NCI-H446 treated with DMSO at 0.1 percent for 48 hours (cell line): ENCODE data around the gene SLC4A1.
"Not testable (repeated sequence)": the region's sequence is repeated elsewhere in the genome, so short reads cannot be mapped to it uniquely, and the experiment has no call there.

Experiments
- DNase-seq: peaks from one replicate; lab custom pipeline; 2025; lab: John Stamatoyannopoulos, UW

The SLC4A1 gene

GRCh38 chr17:44256671-44257070, 11.3 kb downstream of the SLC4A1 start:
- no peak for DNase-seq

GRCh38 chr17:44255915-44256314, 12.0 kb downstream of the SLC4A1 start:
- DNase-seq = no peak

GRCh38 chr17:44254361-44255095, 13.4 kb downstream of the SLC4A1 start:
- no peak for DNase-seq

- no peak for DNase-seq
Observed at GRCh38 chr17:44253006-44253405, 14.9 kb downstream of the SLC4A1 start.

- DNase-seq = no peak
Observed at GRCh38 chr17:44251062-44251461, 16.9 kb downstream of the SLC4A1 start.

GRCh38 chr17:44249501-44250246, 18.3 kb downstream of the SLC4A1 start:
- no peak for DNase-seq

GRCh38 chr17:44247876-44248736, 19.8 kb downstream of the SLC4A1 start:
- DNase-seq = no peak

- no peak for DNase-seq
Observed at GRCh38 chr17:44247440-44247841, 20.5 kb downstream of the SLC4A1 start.

- DNase-seq = no peak
Observed at GRCh38 chr17:44241106-44241624, 26.8 kb downstream of the SLC4A1 start.

- not testable (repeated sequence) for DNase-seq
Observed at GRCh38 chr17:44237886-44238285, 30.0 kb downstream of the SLC4A1 start.

GRCh38 chr17:44236444-44236991, 31.4 kb downstream of the SLC4A1 start:
- DNase-seq = no peak

GRCh38 chr17:44235583-44235936, 32.4 kb downstream of the SLC4A1 start:
- DNase-seq = no peak

GRCh38 chr17:44233582-44233981, 34.4 kb downstream of the SLC4A1 start:
- DNase-seq = no peak

- DNase-seq = no peak
Observed at GRCh38 chr17:44232061-44232460, 35.9 kb downstream of the SLC4A1 start.

GRCh38 chr17:44230140-44230539, 37.8 kb downstream of the SLC4A1 start:
- DNase-seq = no peak

GRCh38 chr17:44229090-44229489, 38.8 kb downstream of the SLC4A1 start:
- DNase-seq = no peak

- DNase-seq = peak; percentile 95
Observed at GRCh38 chr17:44223541-44224071, 44.3 kb downstream of the SLC4A1 start.

- no peak for DNase-seq
Observed at GRCh38 chr17:44222112-44222869, 45.6 kb downstream of the SLC4A1 start.

GRCh38 chr17:44221862-44222111, 46.1 kb downstream of the SLC4A1 start:
- DNase-seq = no peak

- DNase-seq = peak; percentile 81
Observed at GRCh38 chr17:44221084-44221861, 46.7 kb downstream of the SLC4A1 start.
